Activated CD4-positive, alpha-beta T cell treated with anti-CD3 and anti-CD28 coated beads for 1 hour (primary cell): ENCODE measurements around the gene CST7.

ENCODE experiments used
- DNase-seq: peaks from one replicate; pipeline ENCODE4 v3.0.0-alpha.2; 2020

CST7 gene

GRCh38 chr20:25006431-25007167 lies 57.5 kb downstream of the CST7 start:
- no peak for DNase-seq

GRCh38 chr20:25007491-25008305 lies 58.6 kb downstream of the CST7 start:
- DNase-seq: no peak

GRCh38 chr20:25008388-25009217 lies 59.5 kb downstream of the CST7 start:
- no peak for DNase-seq
